HuH-7.5 (cell line): ENCODE measurements around the gene TRMT6.
A peak's percentile ranks its signal among the peaks of the same experiment; 100 is the strongest.

Experiments used
- DNase-seq: peaks from one replicate; pipeline ENCODE4 v3.0.0; 2011; ENCODE audit warnings: low spot score

The TRMT6 gene, protein sequence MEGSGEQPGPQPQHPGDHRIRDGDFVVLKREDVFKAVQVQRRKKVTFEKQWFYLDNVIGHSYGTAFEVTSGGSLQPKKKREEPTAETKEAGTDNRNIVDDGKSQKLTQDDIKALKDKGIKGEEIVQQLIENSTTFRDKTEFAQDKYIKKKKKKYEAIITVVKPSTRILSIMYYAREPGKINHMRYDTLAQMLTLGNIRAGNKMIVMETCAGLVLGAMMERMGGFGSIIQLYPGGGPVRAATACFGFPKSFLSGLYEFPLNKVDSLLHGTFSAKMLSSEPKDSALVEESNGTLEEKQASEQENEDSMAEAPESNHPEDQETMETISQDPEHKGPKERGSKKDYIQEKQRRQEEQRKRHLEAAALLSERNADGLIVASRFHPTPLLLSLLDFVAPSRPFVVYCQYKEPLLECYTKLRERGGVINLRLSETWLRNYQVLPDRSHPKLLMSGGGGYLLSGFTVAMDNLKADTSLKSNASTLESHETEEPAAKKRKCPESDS

DNA sequence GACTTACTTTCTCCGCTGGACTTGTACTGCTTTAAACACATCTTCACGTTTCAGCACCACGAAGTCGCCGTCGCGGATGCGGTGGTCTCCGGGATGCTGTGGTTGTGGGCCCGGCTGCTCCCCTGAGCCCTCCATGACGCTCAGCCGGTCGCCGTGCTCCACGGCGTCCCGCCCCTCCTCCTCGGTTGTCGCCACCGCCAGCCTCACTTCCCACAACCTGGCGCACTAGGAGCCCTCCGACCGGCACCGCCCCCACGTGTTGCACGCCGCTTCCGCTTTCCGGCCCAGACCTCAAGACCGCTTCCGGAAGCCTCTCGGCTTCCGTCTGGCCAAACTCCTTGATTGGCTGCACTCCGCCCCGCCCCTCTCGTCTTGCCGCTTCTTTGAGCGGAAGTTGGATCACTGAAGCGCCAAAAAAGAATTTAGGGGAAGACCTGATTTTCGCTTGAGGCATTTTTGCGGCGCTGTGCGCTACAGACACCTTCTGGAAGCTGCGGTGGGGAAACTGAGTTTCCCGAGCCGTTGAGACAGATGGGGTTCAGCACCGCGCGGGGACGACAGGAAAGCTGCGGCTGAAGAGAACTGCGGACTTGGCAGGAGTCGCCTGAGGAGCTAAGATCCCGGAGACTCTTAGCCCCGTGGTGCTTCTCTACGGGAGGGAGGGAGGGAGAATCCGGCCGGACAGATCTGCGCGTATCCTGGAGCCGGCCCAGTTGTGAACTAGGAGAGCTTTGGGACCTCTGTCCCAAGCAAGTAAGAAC lies at the start of gene TRMT6, which contains the start of gene MCM8:
Gene TRMT6 (minus strand): TSS at position 263 of the 761 bp plus-strand sequence. CDS start 128 bp downstream, at position 135.
Gene MCM8 (plus strand): TSS at position 382 of the 761 bp plus-strand sequence. CDS start 1,364 bp downstream, outside the sequence.
- peak; percentile 85 for DNase-seq

DNA sequence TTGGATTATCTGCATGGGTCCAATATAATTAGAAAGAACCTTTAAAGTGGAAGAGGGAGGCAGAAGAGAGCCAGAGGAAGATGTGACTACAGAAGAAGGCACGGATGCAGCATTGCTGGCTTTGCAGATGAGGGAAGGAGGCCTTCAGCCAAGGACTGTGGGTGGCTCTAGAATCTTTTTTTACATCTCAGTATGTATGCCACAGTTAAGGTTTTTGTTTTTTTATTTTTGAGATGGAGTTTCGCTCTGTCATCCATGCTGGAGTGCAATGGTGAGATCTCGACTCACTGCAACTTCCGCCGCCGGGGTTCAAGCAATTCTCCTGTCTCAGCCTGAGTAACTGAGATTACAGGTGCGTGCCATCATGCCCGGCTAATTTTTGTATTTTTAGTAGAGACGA lies 49.5 kb upstream of the TRMT6 start:
- DNase-seq = no peak

DNA sequence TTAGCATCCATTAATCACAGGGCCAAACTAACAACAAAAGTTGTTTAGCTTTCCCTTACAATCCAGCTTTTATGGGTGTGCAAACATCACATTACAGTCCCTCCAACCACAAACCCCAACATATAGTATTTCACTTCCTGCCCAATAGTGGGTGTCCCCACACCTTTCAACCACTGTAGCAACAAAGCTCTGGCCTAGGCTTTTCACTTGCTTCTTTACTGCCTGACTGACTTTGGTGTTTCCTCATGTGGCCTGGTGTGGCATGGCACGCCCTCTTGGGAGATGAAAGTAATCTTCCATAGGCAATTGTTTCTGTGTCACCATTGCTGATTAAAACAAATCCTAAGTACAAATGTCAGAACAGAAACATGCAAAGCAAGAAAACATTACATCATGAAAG lies 46.4 kb upstream of the TRMT6 start:
- no peak for DNase-seq

DNA sequence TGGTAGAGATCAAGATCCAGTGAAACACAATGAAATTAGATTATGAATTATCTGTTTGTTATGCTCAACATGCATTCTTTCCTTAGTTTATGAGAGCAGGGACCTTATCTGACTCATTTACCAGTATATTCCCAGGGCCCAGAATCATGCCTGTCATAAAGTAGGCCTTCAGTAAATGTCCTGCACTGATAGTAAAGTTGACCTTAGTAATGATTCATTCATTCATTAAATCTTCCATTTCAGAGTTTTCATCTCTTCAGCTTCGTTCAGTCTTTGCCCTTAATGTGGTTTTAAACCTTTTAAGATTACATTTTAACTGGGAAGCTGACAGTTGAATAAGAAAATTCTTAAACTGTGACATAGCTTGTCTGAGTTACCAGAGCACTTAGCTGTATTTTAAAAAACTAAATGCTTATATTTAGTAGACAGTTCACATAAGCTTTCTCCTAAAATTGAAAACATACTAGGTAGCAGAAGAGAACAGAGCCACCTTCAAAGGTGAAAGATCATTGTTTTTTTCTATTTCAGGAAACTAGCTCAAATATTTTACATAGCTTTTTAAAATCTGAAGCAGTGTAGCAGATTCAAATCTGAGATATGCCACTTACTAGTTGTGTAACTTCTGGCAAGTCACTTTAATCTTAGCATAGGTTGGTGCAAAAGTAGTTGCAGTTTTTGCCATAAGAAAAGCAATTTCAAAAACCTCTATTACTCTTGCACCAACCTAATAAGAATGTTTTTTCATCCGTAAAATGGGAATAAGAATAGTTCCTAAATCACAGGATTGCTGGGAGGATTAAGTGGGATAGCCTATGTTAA lies 41.5 kb upstream of the TRMT6 start:
- no peak for DNase-seq

DNA sequence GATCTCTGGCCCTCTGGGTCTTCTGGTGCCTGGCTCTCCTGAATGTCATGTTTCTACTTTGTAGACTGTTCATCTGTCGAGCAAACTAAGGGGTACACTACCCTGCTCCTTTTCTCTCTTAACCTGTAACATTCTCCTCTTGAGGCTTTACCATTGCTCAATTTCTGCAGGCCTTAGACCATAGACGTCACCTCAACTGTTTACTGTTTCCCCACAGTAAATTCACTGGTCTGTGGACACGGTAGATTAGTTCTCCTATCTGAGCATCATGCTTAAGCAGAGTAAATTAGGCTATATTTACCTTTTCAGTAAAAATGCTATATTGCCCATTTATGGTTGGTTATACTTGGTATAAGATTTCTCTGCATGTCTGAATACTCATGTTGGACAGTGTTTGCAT lies 40.6 kb upstream of the TRMT6 start:
- no peak for DNase-seq

DNA sequence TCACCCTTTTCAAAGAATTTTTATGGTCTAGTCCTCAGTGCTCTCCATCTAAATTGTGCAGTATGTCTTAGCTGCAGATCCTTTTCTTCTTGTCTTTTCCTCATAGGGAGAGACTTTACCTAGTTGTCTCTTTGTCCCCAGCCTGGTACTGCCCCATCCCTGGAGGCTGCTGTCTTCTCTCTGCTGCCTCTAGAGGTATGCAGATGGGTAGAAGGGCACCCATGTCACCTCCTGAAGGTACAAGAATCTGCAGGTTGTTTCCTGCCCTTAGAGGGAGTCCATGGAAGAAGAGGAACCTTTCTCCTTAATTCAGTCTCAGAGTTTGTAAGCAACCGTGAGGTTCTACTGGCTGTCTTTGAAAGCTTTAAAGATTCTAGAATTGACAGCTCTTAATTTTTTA lies 39.2 kb upstream of the TRMT6 start:
- DNase-seq = no peak

DNA sequence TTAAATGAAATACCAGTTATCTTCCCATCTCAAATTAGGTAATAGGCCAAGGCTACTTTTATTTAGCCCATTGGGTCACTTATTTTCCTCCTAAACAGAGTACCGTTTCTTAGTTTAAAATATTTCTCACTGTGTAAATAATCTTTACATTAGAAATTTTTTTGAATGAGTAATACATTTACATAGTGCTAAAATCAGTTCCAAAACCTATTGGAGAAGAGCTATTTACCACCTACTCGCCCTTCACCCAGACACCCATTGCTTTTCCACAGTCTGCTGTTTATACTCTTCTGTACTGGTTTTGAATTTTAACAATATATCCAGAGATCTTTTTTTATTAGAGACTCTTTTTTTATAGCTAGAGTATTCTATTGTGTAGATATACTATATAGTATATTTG lies 37.0 kb upstream of the TRMT6 start:
- no peak for DNase-seq

DNA sequence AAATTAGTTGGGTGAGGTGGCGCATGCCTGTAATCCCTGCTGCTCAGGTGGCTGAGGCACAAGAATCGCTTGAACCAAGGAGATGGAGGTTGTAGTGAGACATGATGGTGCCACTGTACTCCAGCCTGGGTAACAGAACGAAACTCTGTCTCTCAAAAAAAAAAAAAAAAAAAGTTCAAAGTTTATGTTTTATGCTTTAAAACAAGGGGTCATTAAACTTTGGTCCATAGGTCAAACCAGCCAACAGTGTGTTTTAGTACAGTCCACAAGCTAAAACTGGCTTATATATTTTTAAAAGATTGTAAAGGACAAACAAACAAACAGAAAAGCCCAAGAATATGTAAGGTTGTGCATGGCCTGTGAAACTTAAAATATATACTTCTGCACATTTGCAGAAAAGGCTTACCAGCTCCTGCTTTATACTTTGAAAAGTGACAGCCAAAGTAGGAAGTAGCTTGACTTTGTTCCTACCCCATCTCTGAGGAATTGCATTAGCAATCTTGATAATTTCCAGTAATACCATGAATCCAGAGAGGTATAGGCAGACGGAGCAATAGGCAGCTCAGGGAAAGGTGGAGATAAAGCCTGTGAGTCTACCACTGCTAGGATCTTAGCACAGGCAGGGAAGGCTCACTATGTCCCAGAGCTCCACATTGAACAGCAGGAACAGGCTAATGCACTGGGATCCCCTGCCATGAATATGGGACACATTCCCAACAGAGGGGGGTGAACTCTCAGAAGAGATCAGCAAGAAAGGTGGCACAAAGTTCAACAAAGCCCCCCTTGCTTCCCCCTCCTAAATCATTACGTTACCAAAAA lies 30.6 kb upstream of the TRMT6 start:
- DNase-seq = no peak

DNA sequence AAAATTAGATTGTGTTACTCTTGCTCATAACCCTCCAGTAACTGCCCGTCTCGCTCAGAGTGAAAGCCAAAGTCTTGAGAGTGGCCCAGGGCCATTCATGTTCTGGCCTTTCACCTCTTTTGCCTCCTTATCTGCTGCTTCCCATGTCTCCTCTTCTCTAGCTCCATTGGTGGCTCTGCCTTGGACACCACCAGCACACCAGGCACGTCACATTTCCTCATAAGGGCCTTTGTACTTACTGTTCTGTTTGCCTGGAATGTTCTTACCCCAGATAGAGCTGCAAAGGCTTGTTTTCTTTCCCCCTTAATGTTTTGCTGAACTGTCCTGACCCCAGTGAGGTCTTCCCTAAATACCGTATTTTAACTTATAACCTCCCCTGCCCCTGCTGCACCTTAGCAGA lies 29.5 kb upstream of the TRMT6 start:
- no peak for DNase-seq

DNA sequence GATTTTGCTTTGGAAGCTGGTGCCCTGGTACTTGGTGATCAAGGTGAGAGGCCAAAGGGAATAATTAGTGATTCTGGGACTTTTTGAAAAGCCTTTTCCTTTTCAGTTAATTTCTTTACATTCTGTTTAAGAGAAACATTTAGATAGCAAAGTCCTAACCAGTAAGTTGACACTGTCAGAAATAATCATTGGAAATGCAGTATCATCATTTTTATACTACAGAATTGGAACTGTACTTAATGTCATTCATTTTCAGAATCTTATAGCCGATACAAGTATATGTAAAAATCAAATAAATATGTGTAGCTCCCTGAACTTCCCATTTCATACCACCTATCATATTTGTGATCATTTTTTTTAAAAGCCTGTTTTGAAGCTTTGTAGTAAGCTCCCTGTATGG lies 27.6 kb upstream of the TRMT6 start:
- no peak for DNase-seq

DNA sequence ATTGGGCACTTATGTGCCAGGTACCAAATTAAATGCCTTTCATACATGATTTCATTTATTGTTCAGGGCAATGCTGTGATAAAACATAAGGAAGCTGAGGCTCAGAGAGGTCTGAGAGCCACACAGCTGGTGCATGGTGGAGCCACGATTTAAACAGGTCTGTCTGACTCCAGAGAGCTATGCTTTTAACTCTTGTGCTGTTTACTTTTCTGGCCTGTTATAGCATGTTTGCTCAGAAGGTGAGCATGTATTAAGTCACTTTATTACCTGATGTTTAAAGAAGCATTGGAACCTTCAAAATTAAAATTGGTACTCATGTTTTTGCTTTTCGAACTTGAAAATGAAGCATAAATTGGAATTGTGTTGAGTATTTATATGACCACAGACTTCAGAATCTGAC lies 26.9 kb upstream of the TRMT6 start:
- no peak for DNase-seq

DNA sequence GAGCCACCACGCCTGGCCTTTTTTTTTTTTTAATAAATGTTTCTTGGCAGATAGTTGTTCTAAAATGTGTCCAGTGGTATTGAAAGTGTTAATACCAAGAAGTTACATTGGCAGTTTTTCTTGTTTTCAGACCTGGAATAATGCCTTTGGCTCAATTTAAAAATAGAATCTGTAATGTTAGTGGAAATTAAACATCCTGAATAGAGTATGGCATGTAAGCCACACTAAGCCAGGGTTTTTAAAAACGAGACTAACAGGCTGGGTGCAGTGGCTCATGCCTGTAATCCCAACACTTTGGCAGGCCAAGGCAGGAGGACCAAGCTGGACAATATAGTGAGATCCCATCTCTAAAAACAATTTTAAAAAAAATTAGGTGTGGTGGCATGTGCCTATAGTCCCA lies 25.4 kb upstream of the TRMT6 start:
- no peak for DNase-seq

DNA sequence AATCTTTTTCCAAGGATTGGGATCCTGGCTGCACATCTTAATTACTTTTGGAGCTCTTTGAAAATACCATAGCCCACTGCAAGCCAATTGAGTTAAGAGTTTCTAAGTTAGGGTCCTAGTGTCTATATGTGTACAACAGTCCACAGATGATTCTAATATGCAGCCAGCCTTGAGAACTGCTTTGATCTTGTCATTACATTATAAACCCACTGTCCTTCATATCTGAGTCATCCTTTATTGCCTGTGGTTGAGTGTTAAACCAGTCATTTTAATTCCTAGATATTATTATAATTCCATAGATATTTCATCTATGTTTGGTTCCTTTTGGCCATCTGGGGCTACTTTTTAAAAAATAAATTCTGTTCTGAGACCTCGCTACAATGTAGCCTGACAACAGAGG lies 24.2 kb upstream of the TRMT6 start:
- no peak for DNase-seq

DNA sequence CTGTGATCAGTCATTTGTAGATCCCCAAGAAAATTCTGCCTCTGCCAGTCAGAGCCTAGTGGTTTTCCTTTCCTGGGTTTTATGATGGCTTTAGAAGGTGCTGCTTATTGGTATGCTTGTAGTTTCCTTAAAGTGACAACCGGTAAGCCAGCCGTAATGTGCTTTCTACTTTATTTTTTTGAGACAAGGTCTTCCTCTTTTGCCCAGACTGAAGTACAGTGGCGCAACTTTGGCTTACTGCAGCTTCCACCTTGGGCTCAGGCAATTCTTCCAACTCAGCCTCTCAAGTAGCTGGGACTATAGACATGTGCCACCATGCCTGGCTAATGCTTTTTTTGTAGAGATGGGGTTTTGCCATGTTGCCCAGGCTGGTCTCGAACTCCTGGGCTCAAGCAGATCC lies 23.6 kb upstream of the TRMT6 start:
- DNase-seq = no peak

DNA sequence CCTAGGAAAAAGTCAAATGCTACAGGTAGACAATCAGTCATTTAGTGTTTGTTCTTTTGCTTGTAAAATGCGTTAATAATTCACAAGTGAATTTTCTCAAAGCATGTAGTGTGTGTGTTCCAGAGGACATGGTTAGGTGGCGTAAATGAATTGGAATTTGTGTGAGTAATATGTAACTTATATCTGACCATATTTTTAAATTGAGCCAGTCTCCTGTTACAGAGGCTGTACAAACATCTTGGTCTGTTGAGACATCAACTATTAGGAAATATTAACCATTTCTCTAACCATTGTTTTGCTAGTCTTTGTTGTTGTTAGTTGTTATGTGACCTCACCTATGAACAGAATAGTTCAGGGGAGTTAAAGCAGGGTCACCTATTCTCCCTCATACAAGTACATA lies 22.8 kb upstream of the TRMT6 start:
- DNase-seq = peak; percentile 28

DNA sequence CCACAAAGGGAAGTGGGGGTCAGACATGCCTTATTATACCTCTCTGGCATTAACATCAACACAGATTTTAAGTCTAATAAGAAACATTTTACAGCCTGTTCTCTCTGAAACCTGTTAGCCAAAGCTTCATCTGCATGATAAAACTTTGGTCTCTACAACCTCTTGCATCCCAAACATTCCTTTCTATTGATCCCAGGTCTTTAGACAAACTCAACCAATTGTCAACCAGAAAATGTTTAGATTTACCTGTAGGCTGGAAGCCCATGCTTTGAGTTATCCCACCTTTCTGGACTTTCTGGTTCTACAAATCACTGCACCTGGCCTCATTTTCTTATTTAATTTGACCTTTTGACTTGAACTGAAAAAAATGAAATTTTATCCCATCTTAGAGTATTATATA lies 20.9 kb upstream of the TRMT6 start:
- no peak for DNase-seq

DNA sequence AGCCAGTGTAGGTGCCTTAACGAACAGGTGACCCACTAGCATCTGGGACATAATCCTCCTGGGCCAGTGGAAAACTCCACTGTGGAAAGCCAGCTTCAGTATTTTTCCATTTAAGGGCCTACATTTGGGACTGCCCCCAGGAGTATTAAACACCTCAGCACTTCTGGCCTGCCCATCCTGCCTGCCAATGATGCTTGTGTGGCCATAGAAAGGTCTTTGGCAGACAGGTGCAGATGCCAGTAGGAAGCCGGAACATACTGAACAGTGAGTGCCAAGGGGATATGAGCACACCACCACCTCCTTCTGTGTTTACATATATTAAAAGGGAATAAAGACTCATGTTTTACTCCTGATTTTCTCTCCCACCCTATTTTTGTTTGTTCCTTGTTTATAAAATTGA lies 20.0 kb upstream of the TRMT6 start:
- DNase-seq = no peak

DNA sequence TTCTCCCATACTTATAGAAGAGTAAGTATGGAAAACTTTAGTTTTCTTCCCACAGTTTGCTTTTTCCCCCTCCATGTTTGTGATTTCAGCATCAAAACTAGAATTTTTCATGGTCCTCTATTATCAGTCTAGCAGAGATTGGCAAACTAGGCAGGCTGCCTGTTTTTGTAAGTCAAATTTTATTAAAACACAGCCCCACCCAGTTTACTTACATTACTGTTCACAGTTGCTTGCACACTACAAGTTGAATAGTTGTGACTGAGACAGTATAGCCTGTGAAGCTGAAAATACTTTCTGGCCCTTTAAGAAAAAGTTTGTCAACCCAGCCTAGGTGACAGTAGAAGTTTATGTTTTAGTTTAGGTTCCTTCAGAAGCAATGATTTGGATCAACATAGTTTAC lies 19.6 kb upstream of the TRMT6 start:
- no peak for DNase-seq

DNA sequence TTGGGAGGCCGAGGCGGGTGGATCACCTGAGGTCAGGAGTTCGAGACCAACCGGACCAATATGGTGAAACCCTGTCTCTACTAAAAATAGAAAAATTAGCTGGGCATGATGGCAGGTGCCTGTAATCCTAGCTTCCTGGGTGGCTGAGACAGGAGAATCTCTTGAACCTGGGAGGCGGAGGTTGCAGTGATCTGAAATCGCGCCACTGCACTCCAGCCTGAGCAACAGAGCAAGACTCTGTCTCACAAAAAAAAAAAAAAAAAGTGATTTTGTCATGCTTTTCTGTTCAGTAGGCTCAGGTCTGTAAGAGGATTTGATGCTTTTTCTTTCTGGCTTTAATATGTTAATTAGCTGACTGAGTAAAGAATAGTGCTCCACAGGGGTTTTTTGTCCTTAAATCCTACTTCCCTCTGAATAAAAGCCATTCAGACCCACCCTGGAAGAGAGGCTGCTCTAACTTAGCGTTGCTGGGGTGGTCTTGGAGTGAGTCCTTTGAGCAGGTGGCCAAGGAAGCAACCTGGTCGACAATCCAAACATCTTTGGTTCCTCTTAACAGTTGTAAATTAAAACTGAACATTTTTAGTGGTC lies 19.1 kb upstream of the TRMT6 start:
- no peak for DNase-seq

DNA sequence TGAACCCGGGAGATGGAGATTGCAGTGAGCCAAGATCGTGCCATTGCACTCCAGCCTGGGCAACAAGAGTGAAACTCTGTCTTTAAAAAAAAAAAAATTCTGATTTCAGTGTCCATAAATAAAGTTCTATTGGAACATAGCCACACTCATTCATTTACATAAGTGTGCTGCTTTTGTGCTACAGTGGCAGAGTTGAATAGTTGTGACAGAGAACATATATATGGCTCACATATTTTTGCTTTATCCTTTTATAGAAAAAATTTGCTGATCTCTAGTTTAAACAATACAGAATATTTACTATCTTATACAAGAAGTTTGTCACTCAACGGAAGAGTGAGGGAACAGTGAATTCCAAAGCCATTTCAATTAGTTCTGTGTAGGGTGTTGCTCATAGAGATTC lies 18.1 kb upstream of the TRMT6 start:
- DNase-seq = no peak

DNA sequence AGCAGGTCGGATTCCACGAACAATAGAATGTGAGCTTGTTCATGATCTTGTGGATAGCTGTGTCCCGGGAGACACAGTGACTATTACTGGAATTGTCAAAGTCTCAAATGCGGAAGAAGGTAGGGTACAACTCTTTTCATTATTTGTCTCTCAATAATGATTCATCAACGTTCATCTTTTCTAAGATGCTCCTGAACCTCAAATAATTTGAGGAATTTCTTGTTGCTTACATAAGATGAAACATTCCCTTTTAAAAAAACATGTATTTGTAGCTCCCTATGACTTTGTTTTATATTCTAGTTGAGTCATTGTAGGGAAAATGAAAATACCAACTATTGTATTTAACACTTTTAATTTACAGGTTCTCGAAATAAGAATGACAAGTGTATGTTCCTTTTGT lies 17.1 kb upstream of the TRMT6 start:
- no peak for DNase-seq
